T-cell (primary cell): Measurements from ENCODE around the gene SCAPER. TPM values are rescaled to one million over a fixed set of nuclear protein-coding genes. Genes with fewer than 3 reads are reported as not detected.

Source experiments
- ATAC-seq, 4 experiments: fragments of 200-7000 bp in 3 of 4; fragments of 150-1000 bp in 1 of 4; cut with Tn5 transposase; replicated peaks in 1 of 4; 1 replicate in 3 of 4; 2 replicates in 1 of 4; pipeline ENCODE4 v1.10.0; 2021; ENCODE audit warnings: moderate library complexity in 3 of 4, mild to moderate bottlenecking in 2 of 4, moderate number of reproducible peaks in 1 of 4
- CTCF ChIA-PET, 2 donors: fragments of 300-600 bp; sonication (Branson Sonifier 250); formaldehyde crosslinking; loops; one replicate each; lab custom pipeline; 2022; ENCODE audit warnings: antibody characterized with exemption in 2 of 2; lab: Charles Lee
- POLR2A ChIA-PET, 2 donors: fragments of 300-600 bp; sonication (Branson Sonifier 250); formaldehyde crosslinking; loops; one replicate each; lab custom pipeline; 2022; ENCODE audit warnings: antibody characterized with exemption in 2 of 2; lab: Charles Lee
- DNase-seq, 35 experiments: peaks; one replicate each; pipeline versions ENCODE4 v3.0.0 to v3.0.0-alpha.2; 2013 to 2023
- H3K27ac ChIP-seq: one replicate; pipeline ENCODE4 v1.5.1; 2013; ENCODE audit warnings: low read length
- H3K27me3 ChIP-seq, 2 experiments: replicated peaks in 1 of 2; 1 replicate in 1 of 2; 2 replicates in 1 of 2; pipeline versions ENCODE4 v1.6.1 to v1.7.0; 2013; ENCODE audit warnings: low read length in 1 of 2, mixed read lengths in 1 of 2; ENCODE audit not compliant: control insufficient read depth in 2 of 2, insufficient read depth in 2 of 2; ENCODE audit errors: extremely low read depth in 1 of 2
- H3K36me3 ChIP-seq, 2 donors: 1 replicate in 1 of 2; 2 replicates in 1 of 2; pipeline versions ENCODE4 v1.6.1 to v1.7.0; 2013; ENCODE audit warnings: low read length in 1 of 2; ENCODE audit not compliant: control insufficient read depth in 2 of 2, insufficient read depth in 1 of 2; ENCODE audit errors: extremely low read depth in 1 of 2
- H3K4me1 ChIP-seq, 2 experiments: 1 replicate in 1 of 2; 2 replicates in 1 of 2; pipeline versions ENCODE4 v1.6.1 to v1.7.0; 2013; ENCODE audit warnings: low read length in 2 of 2, mixed read lengths in 1 of 2; ENCODE audit not compliant: insufficient read depth in 2 of 2, control insufficient read depth in 1 of 2; ENCODE audit errors: extremely low read depth in 1 of 2
- H3K4me3 ChIP-seq, 2 donors: 1 replicate in 1 of 2; 2 replicates in 1 of 2; pipeline versions ENCODE4 v1.5.1 to v1.7.0; 2013; ENCODE audit warnings: mild to moderate bottlenecking in 2 of 2, low read length in 1 of 2, moderate library complexity in 1 of 2; ENCODE audit not compliant: control insufficient read depth in 1 of 2; ENCODE audit errors: extremely low read depth in 1 of 2
- H3K9me3 ChIP-seq: 2 replicates; pipeline ENCODE4 v1.7.0; 2013
- H3K27ac Mint-ChIP-seq, 2 donors: one replicate each; pipeline ENCODE4 v1.8.0; 2020 to 2021; ENCODE audit warnings: mild to moderate bottlenecking in 2 of 2, mixed read lengths in 2 of 2
- H3K27me3 Mint-ChIP-seq, 2 donors: one replicate each; pipeline ENCODE4 v1.8.0; 2021 to 2022; ENCODE audit warnings: mixed read lengths in 2 of 2
- H3K36me3 Mint-ChIP-seq: one replicate; pipeline ENCODE4 v1.8.0; 2021; ENCODE audit warnings: mixed read lengths
- H3K4me1 Mint-ChIP-seq, 3 donors: one replicate each; pipeline ENCODE4 v1.8.0; 2020 to 2022; ENCODE audit warnings: mixed read lengths in 3 of 3, mild to moderate bottlenecking in 1 of 3
- H3K4me3 Mint-ChIP-seq, 3 donors: one replicate each; pipeline ENCODE4 v1.8.0; 2020 to 2022; ENCODE audit warnings: mild to moderate bottlenecking in 3 of 3, mixed read lengths in 3 of 3, moderate library complexity in 3 of 3
- H3K9me3 Mint-ChIP-seq, 3 donors: one replicate each; pipeline ENCODE4 v1.8.0; 2020 to 2022; ENCODE audit warnings: mixed read lengths in 3 of 3
- WGBS: methylation state at CpG from one replicate; pipeline ENCODE4 v1.1.5; 2013; ENCODE audit warnings: missing lambda C conversion rate; ENCODE audit not compliant: insufficient coverage; 5-methylcytosine and 5-hydroxymethylcytosine counted together
- total RNA-seq, 35 experiments: library from RNA in 6 of 35; stranded (reverse) in 6 of 35; fragments of 120-200 nt in 1 of 35; gene quantifications; one replicate each; pipeline versions ENCODE4 v1.2.1 to v1.2.4 and lab custom pipeline; 2013 to 2026

Gene SCAPER
- total RNA-seq, 5 donors from 2014 or later (not counting 1 experiment from before 2014, with no cell fraction given), result 32.5 to 59.4 (median 44.1) TPM

DNA sequence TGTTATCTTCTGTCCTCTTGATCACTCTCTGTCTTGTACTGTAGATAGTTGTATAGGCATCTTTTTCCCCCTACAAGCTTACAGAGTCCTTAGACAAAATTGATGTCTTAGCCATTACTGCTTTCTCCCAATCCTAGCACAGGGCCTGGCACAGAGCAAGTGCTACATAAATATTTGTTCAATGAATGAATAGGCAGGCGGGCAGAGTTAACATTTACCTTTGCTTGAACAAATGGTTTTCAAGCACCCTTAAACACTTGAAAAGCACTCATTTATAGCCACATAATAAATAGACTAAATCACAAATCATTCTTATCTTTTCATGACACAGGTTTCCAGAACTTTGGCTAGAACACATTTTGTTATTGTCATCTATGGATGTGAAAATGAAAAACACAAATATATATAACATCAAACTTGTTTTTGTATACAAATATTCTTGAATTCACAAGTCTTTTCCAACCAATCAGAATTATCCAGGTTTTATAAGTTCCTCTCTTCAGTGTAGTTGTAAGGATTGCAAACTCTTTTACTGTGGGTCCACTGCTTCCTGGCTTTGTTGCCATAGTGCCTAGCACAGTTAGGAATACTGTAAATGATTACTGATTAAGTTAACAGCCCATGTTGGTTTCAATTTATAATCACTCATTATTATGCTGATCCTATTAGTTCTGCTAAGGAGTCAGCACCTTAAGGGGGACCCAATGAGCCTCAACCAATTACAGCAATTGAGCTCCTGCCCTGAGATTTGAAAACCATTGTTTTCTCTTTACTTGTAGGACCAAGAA, 506.6 kb downstream of the SCAPER start:
- no peak overlapping the region for H3K4me3 ChIP-seq
- no peak overlapping the region for H3K27ac Mint-ChIP-seq
- peaks cover 48% of the 10 kb centered on the region for H3K36me3 Mint-ChIP-seq
- ChIA-PET POLR2A (interaction anchor here in 1 of 2 donors (0.6 kb wide), 1 partner anchor 939 kb away, joined by 3 read pairs; no protein-coding TSS in a partner anchor), CTCF (no interaction called here)
- no peaks in the 10 kb centered on the region for H3K9me3 Mint-ChIP-seq
- no peaks in the 10 kb centered on the region for H3K4me1 Mint-ChIP-seq
- no peaks in the 10 kb centered on the region for H3K9me3 ChIP-seq
- no peak for DNase-seq
- H3K36me3 ChIP-seq, result peaks cover 4 to 9% of the 10 kb centered on the region in 2 donors
- no peaks in the 10 kb centered on the region for H3K4me1 ChIP-seq
- no peaks in the 10 kb centered on the region for H3K27me3 ChIP-seq
- no peaks in the 10 kb centered on the region for H3K27me3 Mint-ChIP-seq
- no CpG with 5 or more reads among the region's 1 CpG for WGBS
- no peak for ATAC-seq
- no peak overlapping the region for H3K27ac ChIP-seq
- H3K4me3 Mint-ChIP-seq, result no peak overlapping the region

DNA sequence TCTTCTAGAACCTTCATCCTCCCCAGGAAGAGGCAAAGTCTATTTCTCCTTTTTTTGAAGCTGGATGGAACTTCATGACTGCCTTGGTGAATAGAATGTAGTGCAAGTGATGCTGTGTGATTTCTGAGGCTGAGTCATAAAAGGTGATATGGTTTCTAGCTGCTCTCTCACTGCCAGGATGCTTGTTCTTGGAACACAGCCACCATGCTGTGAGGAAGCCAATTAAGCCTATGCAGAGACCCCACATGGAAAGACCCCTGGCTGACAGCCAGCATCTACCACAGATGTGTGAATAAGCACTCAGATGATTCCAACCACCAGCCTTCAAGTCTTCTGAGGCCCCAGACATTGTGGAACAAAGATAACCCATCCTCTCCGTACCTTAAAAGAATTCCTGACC, 511.5 kb downstream of the SCAPER start:
- Mint-ChIP-seq H3K4me1 (no peaks in the 10 kb centered on the region), H3K36me3 (peaks cover 30% of the 10 kb centered on the region), H3K27ac (no peak overlapping the region), H3K9me3 (no peaks in the 10 kb centered on the region), H3K27me3 (no peaks in the 10 kb centered on the region), H3K4me3 (no peak overlapping the region)
- WGBS, result no CpG with 5 or more reads among the region's 1 CpG
- no peaks in the 10 kb centered on the region for H3K36me3 ChIP-seq
- no peaks in the 10 kb centered on the region for H3K9me3 ChIP-seq
- ATAC-seq (no peak), DNase-seq (no peak)
- H3K4me3 ChIP-seq, result no peak overlapping the region
- H3K27me3 ChIP-seq, result no peaks in the 10 kb centered on the region
- CTCF ChIA-PET, result no interaction called here
- no peaks in the 10 kb centered on the region for H3K4me1 ChIP-seq
- POLR2A ChIA-PET, result no interaction called here
- H3K27ac ChIP-seq, result no peak overlapping the region

DNA sequence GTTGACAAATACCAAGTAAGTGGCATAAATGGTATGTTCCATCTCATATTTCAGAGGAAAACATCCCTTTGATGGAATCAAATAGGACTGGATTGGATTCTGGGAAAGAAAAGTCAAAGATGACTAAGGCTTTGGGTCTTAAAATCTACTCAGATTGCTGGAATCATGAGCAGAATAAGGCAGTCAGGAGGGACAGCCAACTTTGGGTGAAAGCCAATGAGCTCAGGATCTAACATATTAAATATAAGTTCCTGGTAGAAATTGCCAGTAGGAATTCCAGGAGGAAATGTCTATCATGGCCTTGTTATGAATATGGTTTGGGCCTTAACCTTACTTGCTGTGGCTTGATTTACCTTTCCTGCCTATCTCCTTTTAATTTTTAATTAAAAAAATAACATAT, 513.3 kb downstream of the SCAPER start:
- Mint-ChIP-seq H3K27me3 (no peaks in the 10 kb centered on the region), H3K4me1 (no peaks in the 10 kb centered on the region), H3K36me3 (peaks cover 38% of the 10 kb centered on the region), H3K9me3 (no peaks in the 10 kb centered on the region), H3K27ac (no peak overlapping the region), H3K4me3 (no peak overlapping the region)
- H3K27ac ChIP-seq, result no peak overlapping the region
- H3K4me1 ChIP-seq, result no peaks in the 10 kb centered on the region
- no peaks in the 10 kb centered on the region for H3K9me3 ChIP-seq
- ATAC-seq, result no peak
- H3K36me3 ChIP-seq, result no peaks in the 10 kb centered on the region
- H3K4me3 ChIP-seq, result no peak overlapping the region
- H3K27me3 ChIP-seq, result no peaks in the 10 kb centered on the region
- CTCF ChIA-PET, result no interaction called here
- DNase-seq, result no peak
- POLR2A ChIA-PET, result no interaction called here

DNA sequence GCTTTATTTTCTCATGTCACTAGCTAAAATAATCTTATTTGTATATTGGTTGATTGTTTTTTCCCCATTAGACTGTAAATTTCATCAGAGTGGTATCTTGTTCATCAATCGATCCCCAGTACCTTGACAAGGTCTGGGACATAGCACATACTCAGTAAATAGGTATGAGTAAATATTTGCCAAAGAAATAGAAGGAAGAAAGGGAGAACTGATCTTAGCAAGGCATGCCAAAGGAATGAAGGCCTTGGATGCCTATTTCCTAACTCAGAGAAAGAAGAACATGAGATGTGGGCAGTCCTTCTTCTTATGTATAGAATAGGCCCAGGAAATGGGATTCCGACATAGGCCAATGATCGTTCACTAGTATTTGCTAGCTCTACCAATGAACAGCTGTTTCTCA, 513.8 kb downstream of the SCAPER start:
- no peak for DNase-seq
- Mint-ChIP-seq H3K27me3 (no peaks in the 10 kb centered on the region), H3K27ac (no peak overlapping the region), H3K4me3 (no peak overlapping the region), H3K9me3 (no peaks in the 10 kb centered on the region), H3K36me3 (peaks cover 43% of the 10 kb centered on the region), H3K4me1 (no peaks in the 10 kb centered on the region)
- POLR2A ChIA-PET, result no interaction called here
- Histone ChIP-seq H3K27me3 (no peaks in the 10 kb centered on the region), H3K27ac (no peak overlapping the region), H3K36me3 (no peaks in the 10 kb centered on the region), H3K4me1 (no peaks in the 10 kb centered on the region), H3K4me3 (no peak overlapping the region), H3K9me3 (no peaks in the 10 kb centered on the region)
- CTCF ChIA-PET, result no interaction called here
- WGBS, result no CpG with 5 or more reads among the region's 3 CpGs
- ATAC-seq, result no peak

DNA sequence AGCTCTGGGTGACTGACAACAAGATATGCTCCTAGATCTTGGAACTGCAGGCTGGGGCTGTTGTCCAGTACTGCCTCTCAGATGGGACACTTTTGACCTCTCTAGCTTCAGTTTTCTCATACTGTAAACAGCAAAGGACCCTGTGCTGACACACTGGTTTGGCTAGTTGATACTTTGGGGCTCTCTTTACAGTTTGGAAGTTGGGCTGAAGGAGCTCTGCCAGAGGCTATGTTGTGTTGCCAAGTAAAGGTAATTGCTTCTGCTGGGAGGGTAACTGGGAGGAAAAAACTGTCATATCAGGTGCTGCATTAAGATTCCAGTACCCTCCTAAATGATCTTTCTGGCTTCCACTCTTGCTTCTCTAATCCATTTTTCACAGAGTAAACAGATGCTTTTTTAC, 514.6 kb downstream of the SCAPER start:
- CTCF ChIA-PET, result no interaction called here
- H3K4me1 Mint-ChIP-seq, result no peaks in the 10 kb centered on the region

DNA sequence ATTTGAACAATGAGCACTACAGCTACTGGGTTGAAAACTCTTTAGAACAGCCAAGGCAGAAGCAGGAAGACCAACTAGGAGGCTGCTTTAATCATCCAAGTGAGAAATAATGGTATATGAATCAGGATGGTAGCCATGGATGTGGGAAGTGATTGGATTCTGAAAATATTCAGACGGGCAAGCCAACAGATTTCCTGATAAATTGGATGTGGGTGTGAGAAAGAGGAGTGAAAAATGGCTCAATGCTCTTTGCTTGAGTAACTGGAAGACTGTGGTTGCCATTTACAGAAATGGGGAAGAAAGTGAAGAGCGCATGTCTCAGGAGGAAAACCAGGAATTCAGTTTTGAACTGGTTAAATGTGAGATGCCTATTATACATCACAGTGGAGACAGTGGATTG, 518.2 kb downstream of the SCAPER start:
- Mint-ChIP-seq H3K36me3 (peaks cover 55% of the 10 kb centered on the region), H3K4me3 (no peak overlapping the region), H3K27me3 (no peaks in the 10 kb centered on the region), H3K27ac (no peak overlapping the region), H3K9me3 (no peaks in the 10 kb centered on the region), H3K4me1 (no peaks in the 10 kb centered on the region)
- CTCF ChIA-PET, result no interaction called here
- no peak for ATAC-seq
- Histone ChIP-seq H3K4me1 (no peaks in the 10 kb centered on the region), H3K27me3 (no peaks in the 10 kb centered on the region), H3K9me3 (no peaks in the 10 kb centered on the region), H3K27ac (no peak overlapping the region), H3K4me3 (no peak overlapping the region), H3K36me3 (no peaks in the 10 kb centered on the region)
- 100% methylated on average over 1 of the region's 2 CpGs for WGBS
- DNase-seq, result no peak
- POLR2A ChIA-PET, result no interaction called here

More for the DNA sequence above, 514.6 kb downstream of the SCAPER start:
- Histone ChIP-seq H3K36me3 (no peaks in the 10 kb centered on the region), H3K9me3 (no peaks in the 10 kb centered on the region), H3K4me1 (no peaks in the 10 kb centered on the region), H3K27ac (no peak overlapping the region), H3K4me3 (no peak overlapping the region), H3K27me3 (no peaks in the 10 kb centered on the region)
- no peak overlapping the region for H3K27ac Mint-ChIP-seq
- H3K27me3 Mint-ChIP-seq, result no peaks in the 10 kb centered on the region
- ATAC-seq (no peak), DNase-seq (no peak)
- no peak overlapping the region for H3K4me3 Mint-ChIP-seq
- POLR2A ChIA-PET, result no interaction called here
- peaks cover 47% of the 10 kb centered on the region for H3K36me3 Mint-ChIP-seq
- no peaks in the 10 kb centered on the region for H3K9me3 Mint-ChIP-seq

DNA sequence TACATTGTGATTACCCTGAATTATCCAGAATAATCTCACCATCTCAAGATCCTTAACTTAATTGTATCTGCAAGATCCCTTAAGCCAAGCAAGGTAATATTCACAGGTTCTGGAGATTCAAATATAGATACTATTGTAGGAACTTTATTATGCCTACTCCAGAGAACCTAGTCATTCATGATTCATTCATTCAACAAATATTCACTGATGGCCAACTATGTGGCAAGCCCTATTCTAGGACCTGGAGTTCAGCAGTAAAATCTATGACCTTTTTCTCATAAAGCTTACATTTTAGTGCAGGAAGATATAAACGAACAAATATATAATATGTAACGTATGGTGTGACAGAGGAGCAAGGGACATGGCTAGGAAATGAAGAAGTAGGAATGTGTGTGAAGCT, 519.0 kb downstream of the SCAPER start:
- no peak overlapping the region for H3K27ac ChIP-seq
- peaks cover 0 to 4% of the 10 kb centered on the region in 2 donors for H3K36me3 ChIP-seq
- H3K9me3 Mint-ChIP-seq, result no peaks in the 10 kb centered on the region
- H3K27me3 Mint-ChIP-seq, result no peaks in the 10 kb centered on the region
- H3K27ac Mint-ChIP-seq, result no peak overlapping the region
- H3K4me1 Mint-ChIP-seq, result no peaks in the 10 kb centered on the region
- peaks cover 60% of the 10 kb centered on the region for H3K36me3 Mint-ChIP-seq
- no peak for DNase-seq
- ChIA-PET POLR2A (no interaction called here), CTCF (no interaction called here)
- no peak overlapping the region for H3K4me3 Mint-ChIP-seq
- H3K9me3 ChIP-seq, result no peaks in the 10 kb centered on the region
- H3K27me3 ChIP-seq, result no peaks in the 10 kb centered on the region
- no peak for ATAC-seq
- WGBS, result no CpG with 5 or more reads among the region's 2 CpGs
- no peak overlapping the region for H3K4me3 ChIP-seq
- no peaks in the 10 kb centered on the region for H3K4me1 ChIP-seq
